CD4-positive, alpha-beta T cell (primary cell): Measurements from ENCODE around the gene NOP53. TPM values are rescaled to one million over a fixed set of nuclear protein-coding genes. Genes with fewer than 3 reads are reported as not detected.
A peak's percentile ranks its signal among the peaks of the same experiment; 100 is the strongest.

Source experiments
- ATAC-seq: fragments of 200-7000 bp; cut with Tn5 transposase; one replicate; pipeline ENCODE4 v1.10.0; 2022; ENCODE audit warnings: mild to moderate bottlenecking; ENCODE audit not compliant: poor library complexity
- CTCF ChIA-PET: fragments of 350-600 bp; sonication (Branson Sonifier 250); formaldehyde crosslinking; loops from one replicate; lab custom pipeline; 2021; ENCODE audit warnings: antibody characterized with exemption, inconsistent platforms; lab: Charles Lee
- POLR2A ChIA-PET: fragments of 350-600 bp; sonication (Branson Sonifier 250); formaldehyde crosslinking; loops from one replicate; lab custom pipeline; 2021; ENCODE audit warnings: antibody characterized with exemption, inconsistent platforms; lab: Charles Lee
- DNase-seq, 14 experiments: peaks; one replicate each; pipeline ENCODE4 v3.0.0-alpha.2; 2013 to 2020; ENCODE audit warnings: mixed read lengths in 2 of 14
- H3K27ac ChIP-seq, 2 donors: one replicate each; pipeline versions ENCODE4 v1.5.1 to v1.7.0; 2013; ENCODE audit warnings: low read length in 2 of 2, low read depth in 1 of 2, mild to moderate bottlenecking in 1 of 2
- H3K27me3 ChIP-seq, 2 experiments: 1 replicate in 1 of 2; 2 replicates in 1 of 2; pipeline versions ENCODE4 v1.6.1 to v1.7.0; 2013; ENCODE audit warnings: low read length in 2 of 2, control low read depth in 1 of 2, mild to moderate bottlenecking in 1 of 2, moderate library complexity in 1 of 2; ENCODE audit not compliant: insufficient read depth in 2 of 2, control insufficient read depth in 1 of 2
- H3K36me3 ChIP-seq: one replicate; pipeline ENCODE4 v1.6.1; 2013; ENCODE audit warnings: low read length, control low read depth; ENCODE audit not compliant: insufficient read depth
- H3K4me1 ChIP-seq: one replicate; pipeline ENCODE4 v1.6.1; 2013; ENCODE audit warnings: low read length, control low read depth; ENCODE audit not compliant: insufficient read depth
- H3K4me3 ChIP-seq: one replicate; pipeline ENCODE4 v1.5.1; 2013; ENCODE audit warnings: mild to moderate bottlenecking, low read length, moderate library complexity
- H3K9me3 ChIP-seq, 2 experiments: 1 replicate in 1 of 2; 2 replicates in 1 of 2; pipeline versions ENCODE4 v1.6.1 to v1.7.0; 2013; ENCODE audit warnings: low read length in 2 of 2, mild to moderate bottlenecking in 2 of 2, control low read depth in 1 of 2, moderate library complexity in 1 of 2; ENCODE audit not compliant: control insufficient read depth in 1 of 2, insufficient read depth in 1 of 2
- H3K27ac Mint-ChIP-seq: one replicate; pipeline ENCODE4 v1.8.0; 2020; ENCODE audit warnings: mixed read lengths
- H3K27me3 Mint-ChIP-seq: one replicate; pipeline ENCODE4 v1.8.0; 2021; ENCODE audit warnings: mixed read lengths
- H3K36me3 Mint-ChIP-seq: one replicate; pipeline ENCODE4 v1.8.0; 2021; ENCODE audit warnings: low read depth, mixed read lengths
- H3K4me1 Mint-ChIP-seq: one replicate; pipeline ENCODE4 v1.8.0; 2021; ENCODE audit warnings: low read depth, mixed read lengths
- H3K4me3 Mint-ChIP-seq: one replicate; pipeline ENCODE4 v1.8.0; 2020; ENCODE audit warnings: mild to moderate bottlenecking, mixed read lengths
- H3K9me3 Mint-ChIP-seq: one replicate; pipeline ENCODE4 v1.8.0; 2020; ENCODE audit warnings: mixed read lengths
- intact Hi-C, 2 experiments: fragments of 100-400 bp; cut with DNase I in 1 of 2; cut with micrococcal nuclease in 1 of 2; formaldehyde crosslinking; loops; one replicate each; pipeline versions ENCODE4 v1.15.1 to v1.9.0; 2023 to 2025; cut with DNase I, micrococcal nuclease
- total RNA-seq, 174 experiments: library from RNA in 2 of 174; stranded (reverse) in 2 of 174; gene quantifications; one replicate each; pipeline ENCODE4 v1.2.3 and lab custom pipeline; 2021 to 2026
- TF ChIP-seq, protein P1 (sequence below): fragments of 200-600 bp; IDR thresholded peaks from one replicate; pipeline ENCODE4 v1.8.0; 2022; ENCODE audit warnings: antibody characterized with exemption, mild to moderate bottlenecking

NOP53 gene
- total RNA-seq, 2 experiments from 2014 or later: 1,074 to 1,154 TPM

DNA sequence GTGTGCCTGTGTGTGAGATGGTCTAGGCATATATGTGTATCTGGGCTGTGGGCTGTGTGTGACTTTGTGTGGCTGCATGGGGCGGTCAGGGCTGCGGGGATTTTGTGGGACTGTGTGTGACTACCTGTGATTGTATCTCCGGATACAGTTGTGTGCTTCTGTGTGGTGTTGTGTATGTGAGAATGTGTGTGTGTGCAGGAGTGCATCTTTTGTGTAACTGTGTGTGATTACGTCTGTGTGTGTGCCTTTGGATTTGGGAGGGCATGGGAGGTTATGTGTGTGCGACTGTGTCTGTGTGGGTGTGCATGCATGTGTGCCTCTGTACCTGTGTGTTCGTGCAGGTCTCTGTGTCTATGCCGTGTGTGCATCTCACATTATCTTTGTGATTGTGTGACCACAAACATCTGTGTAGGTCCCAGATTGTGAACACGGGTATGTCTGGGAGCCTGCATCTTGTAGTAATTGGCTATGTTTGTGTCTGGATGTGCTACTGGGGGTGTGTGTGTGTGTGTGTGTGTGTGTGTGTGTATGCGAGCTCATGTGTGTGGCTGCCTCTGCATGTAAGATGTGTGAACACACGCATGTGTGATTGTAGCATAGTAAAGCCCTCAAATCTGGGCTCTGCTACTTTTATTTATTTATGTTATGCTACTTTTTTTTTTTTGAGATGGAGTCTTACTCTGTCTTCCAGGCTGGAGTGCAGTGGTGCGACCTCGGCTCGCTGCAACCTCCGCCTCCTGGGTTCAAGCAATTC is 24.5 kb upstream of the NOP53 start:
- no peak overlapping the region for H3K4me3 Mint-ChIP-seq
- no peaks in the 10 kb centered on the region for H3K36me3 ChIP-seq
- H3K27me3 Mint-ChIP-seq: peaks cover 29% of the 10 kb centered on the region
- H3K27ac ChIP-seq: no peak overlapping the region
- no peak overlapping the region for H3K27ac Mint-ChIP-seq
- ChIA-PET CTCF (no interaction called here), POLR2A (no interaction called here)
- H3K4me3 ChIP-seq: no peak overlapping the region
- no peaks in the 10 kb centered on the region for H3K9me3 Mint-ChIP-seq
- no peaks in the 10 kb centered on the region for H3K4me1 ChIP-seq
- peaks cover 0 to 14% of the 10 kb centered on the region in 2 experiments for H3K9me3 ChIP-seq
- TF ChIP-seq, protein P1, sequence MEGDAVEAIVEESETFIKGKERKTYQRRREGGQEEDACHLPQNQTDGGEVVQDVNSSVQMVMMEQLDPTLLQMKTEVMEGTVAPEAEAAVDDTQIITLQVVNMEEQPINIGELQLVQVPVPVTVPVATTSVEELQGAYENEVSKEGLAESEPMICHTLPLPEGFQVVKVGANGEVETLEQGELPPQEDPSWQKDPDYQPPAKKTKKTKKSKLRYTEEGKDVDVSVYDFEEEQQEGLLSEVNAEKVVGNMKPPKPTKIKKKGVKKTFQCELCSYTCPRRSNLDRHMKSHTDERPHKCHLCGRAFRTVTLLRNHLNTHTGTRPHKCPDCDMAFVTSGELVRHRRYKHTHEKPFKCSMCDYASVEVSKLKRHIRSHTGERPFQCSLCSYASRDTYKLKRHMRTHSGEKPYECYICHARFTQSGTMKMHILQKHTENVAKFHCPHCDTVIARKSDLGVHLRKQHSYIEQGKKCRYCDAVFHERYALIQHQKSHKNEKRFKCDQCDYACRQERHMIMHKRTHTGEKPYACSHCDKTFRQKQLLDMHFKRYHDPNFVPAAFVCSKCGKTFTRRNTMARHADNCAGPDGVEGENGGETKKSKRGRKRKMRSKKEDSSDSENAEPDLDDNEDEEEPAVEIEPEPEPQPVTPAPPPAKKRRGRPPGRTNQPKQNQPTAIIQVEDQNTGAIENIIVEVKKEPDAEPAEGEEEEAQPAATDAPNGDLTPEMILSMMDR: no peak
- DNase-seq (no peak), ATAC-seq (no peak)
- no peaks in the 10 kb centered on the region for H3K36me3 Mint-ChIP-seq
- intact Hi-C loops: no loop called here
- peaks cover 4 to 9% of the 10 kb centered on the region in 2 experiments for H3K27me3 ChIP-seq
- H3K4me1 Mint-ChIP-seq: no peaks in the 10 kb centered on the region

DNA sequence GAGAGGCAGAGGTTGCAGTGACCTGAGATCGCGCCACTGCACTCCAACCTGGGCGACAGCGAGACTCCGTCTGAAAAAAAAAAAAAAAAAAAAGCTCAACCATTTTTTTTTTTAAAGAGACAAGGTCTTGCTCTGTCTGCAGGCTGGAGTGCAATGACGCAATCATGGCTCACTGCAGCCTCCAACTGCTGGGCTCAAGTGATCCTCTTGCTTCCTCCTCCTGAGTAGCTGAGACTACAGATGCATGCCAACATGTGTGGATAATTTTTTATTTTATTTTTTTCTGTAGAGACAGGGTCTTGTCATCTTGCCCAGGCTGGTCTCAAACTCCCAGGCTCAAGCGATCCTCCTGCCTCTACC is 21.8 kb upstream of the NOP53 start:
- TF ChIP-seq, protein P1: no peak
- DNase-seq (peak in 2 of 14 experiments; percentile 39 to 53), ATAC-seq (peak; percentile 46)

DNA sequence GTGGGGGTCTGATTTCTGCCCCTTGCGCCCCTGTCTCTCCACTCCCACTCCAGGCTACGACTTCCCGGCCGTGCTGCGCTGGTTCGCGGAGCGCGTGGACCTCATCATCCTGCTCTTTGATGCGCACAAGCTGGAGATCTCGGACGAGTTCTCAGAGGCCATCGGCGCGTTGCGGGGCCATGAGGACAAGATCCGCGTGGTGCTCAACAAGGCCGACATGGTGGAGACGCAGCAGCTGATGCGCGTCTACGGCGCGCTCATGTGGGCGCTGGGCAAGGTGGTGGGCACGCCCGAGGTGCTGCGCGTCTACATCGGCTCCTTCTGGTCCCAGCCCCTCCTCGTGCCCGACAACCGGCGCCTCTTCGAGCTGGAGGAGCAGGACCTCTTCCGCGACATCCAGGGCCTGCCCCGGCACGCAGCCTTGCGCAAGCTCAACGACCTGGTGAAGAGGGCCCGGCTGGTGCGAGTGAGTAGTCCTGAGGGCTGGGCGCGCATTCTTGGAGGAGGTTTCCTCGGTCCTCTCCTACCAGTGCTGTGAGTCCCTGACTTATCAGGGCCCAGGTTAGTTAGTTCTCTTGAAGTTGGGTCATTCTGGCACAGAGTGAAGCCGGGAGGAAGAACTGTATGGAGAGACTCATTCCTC is 19.5 kb upstream of the NOP53 start:
- DNase-seq (no peak), ATAC-seq (no peak)
- Histone ChIP-seq H3K27me3 (peaks cover 21 to 25% of the 10 kb centered on the region in 2 experiments), H3K4me3 (no peak overlapping the region), H3K9me3 (peaks cover 0 to 15% of the 10 kb centered on the region in 2 experiments), H3K27ac (no peak overlapping the region), H3K4me1 (peaks cover 14% of the 10 kb centered on the region), H3K36me3 (no peaks in the 10 kb centered on the region)
- intact Hi-C loops: no loop called here
- Mint-ChIP-seq H3K27me3 (peaks cover 30% of the 10 kb centered on the region), H3K27ac (no peak overlapping the region), H3K4me1 (peaks cover 17% of the 10 kb centered on the region), H3K36me3 (no peaks in the 10 kb centered on the region), H3K4me3 (no peak overlapping the region), H3K9me3 (no peaks in the 10 kb centered on the region)
- CTCF ChIA-PET: interaction anchor here (1.1 kb wide), 1 partner anchor 13 kb away, joined by 3 read pairs; the partner anchor contains the start of gene EHD2
- POLR2A ChIA-PET: no interaction called here
- TF ChIP-seq, protein P1: no peak

More for the DNA sequence above, 21.8 kb upstream of the NOP53 start:
- Mint-ChIP-seq H3K4me1 (no peaks in the 10 kb centered on the region), H3K36me3 (no peaks in the 10 kb centered on the region), H3K4me3 (no peak overlapping the region), H3K9me3 (no peaks in the 10 kb centered on the region), H3K27me3 (peaks cover 20% of the 10 kb centered on the region), H3K27ac (no peak overlapping the region)
- CTCF ChIA-PET: no interaction called here
- Histone ChIP-seq H3K27me3 (peaks cover 4 to 6% of the 10 kb centered on the region in 2 experiments), H3K4me1 (no peaks in the 10 kb centered on the region), H3K9me3 (peaks cover 0 to 10% of the 10 kb centered on the region in 2 experiments), H3K27ac (no peak overlapping the region), H3K4me3 (no peak overlapping the region), H3K36me3 (no peaks in the 10 kb centered on the region)
- intact Hi-C loops: no loop called here
- POLR2A ChIA-PET: no interaction called here
